Stimulated activated CD8-positive, alpha-beta memory T cell treated with anti-CD3 and anti-CD28 coated beads, Interleukin-12 subunit alpha, Interleukin-12 subunit beta, amount 100 ng/mL, for 4 hours (primary cell): ENCODE data around the gene TRIL.

ENCODE experiments used
- DNase-seq: peaks from one replicate; pipeline ENCODE4 v3.0.0-alpha.2; 2020; ENCODE audit warnings: low read depth

TRIL gene

DNA sequence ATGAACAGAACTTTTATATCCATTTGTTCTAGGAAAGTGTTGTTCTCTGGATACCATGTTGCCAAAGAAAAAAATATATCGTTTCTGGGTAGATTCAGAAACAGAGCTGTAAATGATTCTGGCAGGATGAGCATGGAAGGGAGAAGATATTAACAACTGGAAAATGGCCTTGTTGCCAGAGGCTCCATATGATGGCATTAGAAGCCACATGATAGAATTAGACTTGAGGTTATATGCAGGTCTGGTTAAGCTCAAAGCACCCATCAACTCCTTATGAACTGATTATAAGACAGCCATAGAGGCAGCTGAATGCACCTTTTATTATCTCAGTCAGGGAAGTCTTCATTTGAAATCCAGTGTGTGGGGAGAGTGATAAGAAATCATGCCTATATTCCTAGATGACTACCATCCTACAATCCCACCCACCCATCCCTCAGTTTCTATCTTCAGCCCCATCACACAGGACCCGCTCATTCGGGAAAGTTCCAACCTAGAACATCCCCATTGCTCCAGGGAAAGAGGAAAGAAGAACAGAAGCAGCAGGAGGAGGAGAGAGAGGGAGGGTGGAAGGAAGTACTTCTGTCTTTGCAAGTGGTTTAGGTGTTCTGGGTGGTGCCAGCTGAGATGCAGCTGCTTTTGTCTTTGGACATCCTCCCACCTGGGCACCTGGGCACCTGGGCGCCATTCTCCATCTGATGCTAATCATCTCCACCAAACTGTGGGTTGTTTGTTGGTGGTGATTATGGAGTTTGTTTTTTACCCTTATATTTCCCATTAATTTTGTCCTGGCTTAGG lies 25.5 kb upstream of the TRIL start:
- DNase-seq = no peak

DNA sequence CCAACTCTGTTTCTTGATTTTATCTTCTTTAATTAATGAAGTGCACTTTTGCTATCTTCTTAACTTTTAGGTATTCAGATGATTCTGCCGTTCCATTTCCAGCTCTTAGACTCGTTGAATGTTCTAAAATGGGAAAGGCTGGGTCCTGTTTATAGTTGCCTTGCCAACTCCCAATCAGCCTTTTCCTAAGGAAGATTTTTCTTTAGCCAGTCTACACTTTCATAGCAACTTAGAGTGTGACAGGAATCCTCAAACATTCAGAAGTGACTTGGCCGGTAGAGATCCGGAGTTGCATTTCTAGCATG lies 23.0 kb upstream of the TRIL start:
- no peak for DNase-seq

DNA sequence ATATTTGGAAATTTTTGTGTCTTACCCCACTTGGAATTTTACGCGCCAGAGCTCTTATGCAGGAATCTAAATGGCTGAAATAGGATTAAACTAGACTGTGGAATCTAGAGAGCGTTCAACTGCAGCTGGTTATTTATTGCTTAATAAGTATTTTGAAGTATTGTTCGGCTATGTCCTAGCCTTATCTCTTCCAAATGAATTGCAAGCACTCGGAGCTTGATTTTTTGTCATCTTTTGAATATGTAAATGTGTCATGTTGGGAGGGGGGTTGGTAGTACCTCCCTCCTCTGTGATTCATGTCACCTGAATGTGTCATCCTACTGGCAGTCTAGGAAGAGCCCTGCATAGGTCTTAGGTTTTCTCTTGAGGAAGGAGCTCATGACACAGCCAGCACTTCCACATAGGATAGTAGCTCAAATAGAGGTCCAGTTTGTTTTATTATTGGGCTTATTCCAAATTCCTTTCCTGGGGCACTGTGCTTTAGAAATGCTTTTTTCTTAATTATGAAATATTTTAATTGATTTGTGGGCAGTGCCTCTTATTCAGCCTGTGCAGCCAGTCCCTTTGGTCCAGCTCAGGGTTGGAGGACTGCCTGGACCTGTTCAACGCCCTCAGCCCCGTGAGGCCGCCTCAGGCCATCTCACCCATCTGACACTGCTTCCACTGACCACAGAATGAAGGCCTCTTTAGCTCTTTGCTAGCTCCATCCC lies 22.5 kb upstream of the TRIL start:
- DNase-seq = no peak

DNA sequence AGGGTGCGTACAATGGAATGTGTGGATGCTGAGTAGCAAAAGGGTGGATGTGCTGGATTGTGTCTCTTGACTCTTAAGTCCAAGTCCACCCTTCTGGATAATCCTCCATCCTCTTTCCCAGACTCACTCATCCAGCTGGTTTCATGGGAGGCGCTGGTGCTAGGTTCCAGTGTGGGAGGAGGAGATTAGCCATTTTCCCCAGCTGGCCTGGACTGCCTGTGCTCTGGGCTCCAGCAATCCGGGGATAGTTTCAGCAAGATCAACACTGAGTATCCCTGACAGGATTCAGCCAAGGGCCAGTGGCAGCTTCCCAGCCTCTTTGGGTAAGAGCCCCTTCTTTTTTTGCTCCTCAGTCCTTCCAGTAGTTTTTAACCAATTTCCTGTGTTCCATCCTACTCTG lies 21.6 kb upstream of the TRIL start:
- DNase-seq = no peak

DNA sequence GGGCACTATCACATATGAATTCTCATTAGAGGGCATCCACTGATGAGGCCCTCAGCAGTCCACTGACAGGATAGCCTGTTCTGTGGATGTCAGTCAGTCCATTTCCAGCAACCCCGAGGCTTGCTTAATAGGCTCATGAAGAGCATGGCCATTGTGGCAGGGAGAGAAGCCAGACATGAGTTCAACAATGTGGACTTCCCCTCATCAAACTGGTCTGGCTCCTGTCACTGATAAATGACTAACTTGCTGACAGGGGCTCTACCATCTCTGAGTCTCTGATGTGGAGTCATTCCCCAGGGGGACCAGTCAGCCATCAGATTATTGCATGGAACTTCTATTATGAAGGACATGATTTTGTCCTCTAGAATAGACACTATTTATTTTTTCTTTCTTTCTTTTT lies 19.8 kb upstream of the TRIL start:
- no peak for DNase-seq

DNA sequence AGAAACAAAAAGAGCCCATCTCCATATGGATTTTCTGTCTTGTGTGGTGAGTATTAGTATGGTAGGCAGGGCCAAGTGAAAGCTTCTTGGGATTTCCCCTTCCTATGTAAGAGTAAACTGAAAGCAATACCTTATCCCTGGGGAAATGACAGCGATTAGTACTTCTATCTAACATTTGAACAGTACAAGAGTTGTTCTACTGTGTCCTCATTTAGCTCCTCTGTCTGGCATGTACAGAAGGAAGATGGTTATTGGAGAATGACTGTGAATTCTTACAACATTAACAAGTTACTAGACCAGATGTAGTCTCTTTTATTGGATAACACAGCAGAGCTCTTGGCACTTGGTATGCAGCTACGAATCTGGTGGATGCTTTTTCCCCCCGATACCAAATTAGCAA lies 17.9 kb upstream of the TRIL start:
- no peak for DNase-seq

DNA sequence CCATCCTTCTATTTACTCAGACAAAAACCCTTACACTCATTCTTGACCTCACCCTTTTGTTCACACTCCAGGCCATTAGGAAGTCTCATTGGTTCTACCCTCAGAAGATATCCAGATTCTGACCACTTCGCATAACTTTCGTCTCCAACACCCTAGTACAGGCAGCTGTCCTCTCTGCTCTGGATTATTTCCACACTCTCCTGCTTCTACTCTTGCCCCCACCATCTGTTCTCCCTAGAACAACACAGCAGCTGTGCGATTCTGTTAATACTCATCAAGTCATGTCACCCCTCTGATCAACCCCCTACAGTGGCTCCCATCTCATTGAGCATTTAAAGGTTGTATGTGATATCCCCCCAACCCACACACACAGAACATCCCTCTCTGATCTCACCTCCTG lies 15.5 kb upstream of the TRIL start:
- no peak for DNase-seq

DNA sequence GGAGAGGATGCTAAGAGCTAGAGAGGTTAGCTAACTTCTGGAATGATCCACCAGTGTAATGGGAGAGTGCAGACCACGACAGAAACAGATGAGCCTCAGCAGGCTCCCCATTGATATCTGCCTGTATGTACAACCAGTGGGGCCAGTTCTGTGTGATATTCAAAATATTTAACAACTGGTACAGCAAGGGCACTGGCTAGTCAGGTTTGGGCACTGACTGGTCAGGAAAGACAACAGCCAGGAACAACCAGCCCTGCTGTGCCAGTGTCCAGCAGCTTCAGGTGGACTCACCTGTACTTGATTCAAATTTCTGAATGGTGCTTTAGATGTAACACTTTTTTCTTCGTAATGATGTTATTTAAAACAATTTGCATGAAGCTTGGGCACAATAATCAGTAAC lies 5.9 kb upstream of the TRIL start:
- no peak for DNase-seq

DNA sequence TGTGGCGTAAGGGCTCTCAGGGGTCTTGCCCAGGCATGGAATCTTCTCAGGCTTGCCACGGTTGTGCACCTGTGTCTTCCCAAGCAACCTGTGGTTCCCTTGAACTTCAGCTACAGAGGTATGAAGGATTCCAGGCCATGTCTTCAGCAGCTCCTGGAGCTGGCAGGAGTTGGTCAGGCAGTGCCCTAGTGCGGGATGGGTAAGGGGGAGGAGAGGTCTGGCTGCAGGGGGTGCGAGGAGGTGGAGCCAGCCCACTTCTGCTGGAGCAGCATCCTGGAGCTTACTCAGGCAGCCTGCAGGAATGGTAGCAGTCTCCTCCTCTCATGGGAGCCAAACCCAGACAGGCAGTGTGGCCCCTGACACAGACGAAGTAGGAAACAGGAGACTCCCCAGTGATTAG lies 3.8 kb upstream of the TRIL start:
- no peak for DNase-seq

DNA sequence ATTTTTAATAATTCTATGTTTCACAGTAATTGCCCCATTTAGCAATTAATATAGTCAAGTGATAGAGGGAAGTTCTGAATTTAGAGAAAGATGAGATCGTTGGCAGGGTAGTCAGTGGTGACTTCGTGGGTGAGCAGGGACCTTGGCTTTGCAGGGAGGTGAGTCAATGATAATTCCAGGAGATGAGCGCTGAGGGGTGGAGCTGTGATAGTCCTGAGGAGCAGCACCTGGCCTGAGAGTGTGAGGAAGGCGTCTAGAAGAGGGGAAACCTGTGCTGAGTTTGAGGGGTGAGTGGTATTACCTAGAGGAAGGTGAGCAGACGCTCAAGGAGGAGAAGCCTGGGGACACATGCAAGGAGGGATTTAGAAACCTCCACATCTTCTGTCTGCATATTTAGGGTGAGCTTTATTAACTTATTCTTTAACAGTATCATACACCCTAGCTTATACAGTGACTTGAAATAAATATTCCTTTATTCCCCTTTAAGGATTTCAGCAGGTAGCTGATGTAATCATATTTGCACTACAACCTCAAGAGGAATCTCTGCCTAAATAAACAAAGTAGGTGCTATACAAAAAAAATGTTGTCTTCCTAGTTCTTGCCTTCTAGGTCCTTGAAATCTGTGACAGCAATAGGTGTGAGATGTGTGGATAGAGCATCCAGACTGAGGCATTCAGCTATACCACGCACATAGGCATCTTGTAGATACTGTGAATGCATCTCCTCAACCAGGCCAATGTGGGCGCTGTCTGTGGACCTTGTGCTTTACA lies 2.1 kb upstream of the TRIL start:
- no peak for DNase-seq

DNA sequence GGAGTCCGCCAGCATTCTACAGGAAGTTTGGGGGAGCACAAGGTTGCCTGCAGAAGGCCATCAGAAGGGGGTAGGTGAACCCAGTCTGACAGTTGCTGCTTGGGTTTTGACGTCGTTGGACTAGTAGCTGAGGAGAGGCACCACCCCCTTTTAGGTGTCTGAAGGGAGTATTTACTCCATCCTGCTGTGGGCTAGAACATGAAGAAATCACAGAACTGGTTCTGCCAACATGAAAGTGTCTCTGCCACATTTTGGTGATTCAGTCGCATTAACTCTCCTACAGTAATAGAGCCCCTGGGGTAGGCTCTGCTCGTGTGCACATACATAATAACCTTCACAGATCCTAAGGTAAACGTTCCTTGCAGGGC lies 834 bp upstream of the TRIL start:
- no peak for DNase-seq

DNA sequence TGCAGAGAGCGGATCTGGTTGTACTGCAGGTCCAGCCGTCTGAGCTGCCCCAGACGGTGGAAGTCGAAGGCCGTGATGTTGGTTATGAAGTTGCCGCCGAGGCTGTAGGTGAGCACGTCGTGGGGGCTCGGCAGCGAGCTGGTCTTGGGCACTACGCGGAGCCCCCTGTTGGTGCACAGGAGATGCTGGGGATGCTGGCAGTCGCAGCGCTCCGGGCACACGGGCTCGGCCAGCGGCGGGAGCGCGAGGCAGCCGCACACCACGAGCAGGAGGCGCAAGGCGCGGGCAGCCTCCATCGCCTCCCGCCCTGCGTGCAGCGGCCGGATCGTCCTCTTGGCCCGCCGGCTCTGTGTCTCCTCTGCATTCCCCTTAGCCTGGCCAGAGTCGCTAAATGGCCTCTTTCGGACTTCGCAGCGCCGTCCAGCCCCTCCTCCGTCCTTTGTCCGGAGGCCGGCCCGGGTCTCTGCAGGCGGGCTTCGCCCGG lies 337 bp downstream of the TRIL start:
- no peak for DNase-seq

DNA sequence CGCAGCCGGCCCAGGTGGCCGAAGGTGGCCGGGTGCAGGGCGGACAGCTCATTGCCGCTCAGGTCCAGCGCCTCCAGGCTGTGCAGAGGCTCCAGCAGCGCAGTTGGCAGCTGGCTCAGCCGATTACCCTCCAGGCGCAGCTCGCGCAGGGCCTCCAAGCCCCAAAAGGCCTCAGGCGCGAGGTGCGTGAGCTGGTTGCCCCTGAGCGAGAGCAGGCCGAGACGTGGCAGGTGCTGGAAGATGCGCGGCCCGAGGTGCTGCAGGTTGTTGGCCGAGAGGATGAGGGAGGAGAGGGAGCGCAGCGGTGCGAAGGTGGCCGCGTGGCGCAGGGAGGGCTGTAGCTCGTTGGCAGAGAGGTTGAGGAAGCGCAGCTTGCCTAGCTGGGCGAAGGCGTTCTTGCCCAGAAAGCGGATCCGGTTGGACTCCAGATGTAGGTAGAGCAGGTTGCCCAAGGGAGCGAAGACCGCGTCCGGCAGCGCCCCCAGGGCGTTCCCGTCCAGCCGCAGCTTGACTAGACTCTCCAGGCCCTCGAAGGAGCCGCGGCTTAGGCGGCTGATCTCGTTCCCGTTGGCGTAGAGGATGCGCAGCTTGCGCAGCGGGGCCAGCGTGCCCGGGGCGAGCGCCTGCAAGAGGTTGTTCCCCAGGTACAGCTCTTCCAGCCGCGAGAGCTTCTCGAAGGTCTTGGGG lies 923 bp downstream of the TRIL start:
- DNase-seq = no peak

DNA sequence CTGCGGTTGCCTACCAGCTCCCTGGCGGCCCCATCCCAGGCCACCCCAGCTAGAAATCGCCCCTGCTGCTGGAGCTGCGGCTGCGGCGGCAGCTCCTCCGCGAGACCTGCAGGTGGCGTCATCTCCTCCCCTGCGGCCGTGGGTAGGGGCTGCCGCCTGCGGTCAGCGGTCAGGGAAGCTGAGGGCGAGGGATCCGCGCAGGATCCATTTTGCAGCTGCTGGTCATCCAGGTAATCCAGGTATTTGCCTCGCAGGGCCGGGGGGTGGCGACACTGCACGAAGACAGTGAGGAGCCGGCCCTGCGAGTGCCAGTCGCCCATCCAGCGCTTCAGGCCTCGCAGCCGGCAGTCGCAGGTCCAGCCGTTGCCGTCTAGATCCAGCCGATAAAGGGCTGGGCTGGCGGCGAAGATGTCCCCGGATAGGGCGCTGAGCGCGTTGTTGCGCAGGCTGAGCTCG lies 1.5 kb downstream of the TRIL start:
- DNase-seq = no peak

DNA sequence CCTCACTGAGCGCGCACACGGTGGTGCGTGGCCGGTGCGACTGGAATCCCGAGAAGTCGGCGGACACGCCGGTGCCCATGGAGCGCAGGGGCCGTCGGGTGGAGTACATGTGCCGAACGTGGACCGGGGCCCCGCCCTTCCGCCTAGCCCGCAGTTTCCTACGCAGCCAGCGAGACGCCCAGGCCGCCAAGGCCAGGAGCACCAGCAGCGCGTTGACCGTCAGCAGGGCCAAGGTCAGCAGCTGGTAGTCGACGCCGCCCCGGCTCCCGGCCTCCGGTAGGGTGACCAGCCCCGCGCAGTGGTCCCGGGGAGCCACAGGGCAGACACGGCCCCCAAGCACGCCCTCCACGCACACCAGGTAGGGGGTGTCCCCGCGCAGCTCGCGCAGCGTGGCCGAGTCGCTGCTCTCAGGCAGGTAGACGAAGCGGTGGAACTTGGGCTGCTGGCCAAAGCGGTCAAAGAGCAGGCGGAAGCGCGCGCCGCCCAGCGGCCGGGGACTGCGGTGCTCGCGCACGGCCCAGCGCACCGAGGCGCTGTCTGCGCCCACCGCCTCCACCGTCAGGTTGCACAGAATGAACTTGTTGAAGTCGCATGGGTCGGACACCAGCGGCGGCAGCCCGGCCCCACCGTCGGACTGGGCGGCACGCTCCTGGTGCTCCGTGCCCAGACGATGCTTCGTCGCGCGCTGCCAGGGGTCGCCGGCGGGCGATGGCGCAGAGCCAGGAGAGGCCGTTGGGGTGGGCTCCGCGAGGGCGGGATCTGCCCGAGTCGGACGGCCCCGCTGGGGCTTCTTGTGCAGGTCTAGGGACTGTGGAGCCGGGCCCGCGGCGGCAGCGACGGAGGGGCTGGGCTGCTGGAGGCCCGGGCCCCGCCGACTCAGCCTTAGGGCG lies 2.2 kb downstream of the TRIL start:
- no peak for DNase-seq

DNA sequence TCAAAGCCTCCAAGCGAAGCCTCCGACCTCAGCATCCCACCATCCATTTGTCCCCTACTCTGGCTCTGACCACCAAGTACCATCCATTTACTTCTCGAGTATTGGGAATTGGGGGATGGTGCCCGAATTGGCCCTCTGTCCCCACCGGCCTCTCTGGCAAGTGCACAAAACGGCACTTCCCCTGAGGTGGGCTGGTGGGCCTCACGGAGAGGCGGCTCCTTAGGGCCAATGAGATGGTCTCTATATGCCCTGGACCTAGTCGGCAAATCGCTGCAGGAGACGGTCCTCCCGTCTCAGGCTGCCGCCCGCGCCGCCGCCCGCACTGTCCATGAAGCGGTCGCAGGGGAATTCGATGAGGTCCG lies 2.8 kb downstream of the TRIL start:
- no peak for DNase-seq

DNA sequence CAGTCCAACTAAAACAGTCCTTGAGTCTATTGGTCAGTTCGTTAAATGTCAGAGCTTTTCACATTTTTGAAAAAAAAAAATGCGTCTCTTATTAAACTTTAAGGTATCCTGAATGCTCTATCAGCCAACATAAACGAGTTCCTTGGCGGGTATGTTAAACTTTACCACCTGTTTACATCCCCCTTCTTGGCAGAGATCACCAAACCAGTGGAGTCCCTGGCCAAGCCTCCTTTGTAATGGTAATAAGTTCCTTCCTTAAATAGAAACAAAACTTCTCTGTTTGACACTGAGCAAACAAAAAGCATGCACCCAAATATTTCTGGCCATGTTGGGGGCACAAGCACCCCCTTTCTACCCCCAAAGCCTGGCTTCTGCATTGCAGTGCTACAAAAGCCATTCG lies 3.2 kb downstream of the TRIL start:
- no peak for DNase-seq

DNA sequence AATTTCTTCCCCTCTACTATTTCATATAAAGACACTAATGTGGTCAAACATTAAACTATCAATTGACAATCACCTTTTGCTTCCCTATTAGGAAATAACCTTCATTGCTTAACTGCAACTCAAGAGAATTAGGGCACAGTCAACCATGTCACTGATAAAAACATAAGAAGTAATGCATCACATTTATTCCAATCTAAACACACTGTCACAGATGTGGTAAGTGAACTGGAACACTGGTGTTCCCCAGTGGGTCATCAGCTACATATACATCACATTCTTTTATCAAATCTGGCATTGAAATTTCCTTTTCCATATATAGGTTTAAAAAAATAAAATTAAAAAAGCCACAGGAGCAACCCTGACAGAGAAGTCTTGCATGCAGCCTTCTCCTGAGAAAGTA lies 3.7 kb downstream of the TRIL start:
- no peak for DNase-seq

DNA sequence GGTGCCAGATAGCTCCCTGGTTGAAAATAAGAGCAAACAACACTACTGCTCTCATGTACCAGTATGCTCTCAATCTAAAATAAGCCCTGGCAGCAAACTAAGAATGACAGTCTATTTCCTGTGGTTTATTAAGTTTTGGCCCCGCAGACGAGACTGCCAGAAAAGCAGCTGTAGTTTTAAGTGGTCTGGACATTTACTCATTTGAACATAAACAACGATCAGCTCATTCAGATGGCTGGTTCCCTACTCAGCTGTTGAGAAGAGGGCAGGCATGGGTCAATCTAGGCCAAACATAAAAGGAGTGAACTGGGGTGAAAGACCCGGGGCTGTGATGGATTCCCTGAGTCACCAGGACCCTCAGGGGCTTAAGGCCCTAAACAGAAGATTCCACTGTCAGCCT lies 4.5 kb downstream of the TRIL start:
- no peak for DNase-seq

DNA sequence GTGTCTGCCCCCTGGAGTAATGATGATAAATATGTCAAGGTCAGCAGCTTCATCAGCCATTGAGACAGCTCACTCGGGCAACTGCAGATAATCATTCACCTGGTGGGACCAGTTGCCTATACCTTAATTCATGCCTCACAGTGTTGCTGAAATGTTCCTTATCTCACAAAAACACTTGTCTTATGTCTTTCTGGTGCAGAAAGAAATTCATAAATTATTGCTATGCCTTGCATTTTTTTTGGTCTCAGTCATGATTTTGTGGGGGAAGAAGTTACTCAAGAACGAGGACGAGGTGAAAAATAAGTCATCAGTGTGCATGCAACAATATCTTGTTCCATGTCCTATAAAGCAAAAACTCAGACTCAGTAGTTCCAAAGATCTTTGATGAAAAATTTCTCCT lies 16.0 kb downstream of the TRIL start:
- no peak for DNase-seq

DNA sequence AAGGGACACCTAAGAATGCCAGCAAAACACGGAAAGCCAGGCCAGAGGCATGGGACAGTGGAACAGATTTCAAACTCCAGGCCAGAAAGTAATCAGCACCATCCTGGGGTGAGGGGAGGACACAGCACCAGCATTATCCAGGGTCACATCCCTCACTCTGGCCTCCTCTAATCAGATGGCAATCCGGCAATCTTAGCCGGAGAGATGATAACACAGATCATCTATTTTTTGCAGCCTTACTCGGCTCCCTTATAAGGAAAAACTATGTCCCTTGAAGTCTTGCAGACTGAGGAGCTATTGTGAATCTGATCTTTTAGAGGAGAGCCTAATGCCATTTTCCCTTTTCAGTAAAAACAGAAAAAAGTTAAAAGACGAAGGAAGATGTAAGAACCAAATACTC lies 16.5 kb downstream of the TRIL start:
- no peak for DNase-seq
